Lower lobe of right lung (tissue), 2 donors: ENCODE measurements around the gene OSGEP. TPM values are rescaled to one million over a fixed set of nuclear protein-coding genes. Genes with fewer than 3 reads are reported as not detected.

ENCODE experiments used
- ATAC-seq, 2 donors: fragments of 200-7000 bp; cut with Tn5 transposase; one replicate each; pipeline ENCODE4 v1.9.1; 2020 to 2022; ENCODE audit warnings: mild to moderate bottlenecking in 2 of 2, moderate library complexity in 2 of 2
- DNase-seq: peaks from one replicate; pipeline ENCODE4 v3.0.0-alpha.2; 2020
- H3K27ac ChIP-seq: fragments of 200-600 bp; one replicate; pipeline ENCODE4 v1.8.0; 2022
- H3K27me3 ChIP-seq: fragments of 200-600 bp; one replicate; pipeline ENCODE4 v1.8.0; 2022; ENCODE audit warnings: low read depth
- H3K36me3 ChIP-seq: fragments of 200-600 bp; one replicate; pipeline ENCODE4 v1.8.0; 2022; ENCODE audit warnings: mild to moderate bottlenecking
- H3K4me1 ChIP-seq: fragments of 200-600 bp; one replicate; pipeline ENCODE4 v1.8.0; 2022
- H3K4me3 ChIP-seq: fragments of 200-600 bp; one replicate; pipeline ENCODE4 v1.8.0; 2022; ENCODE audit warnings: mild to moderate bottlenecking
- H3K9me3 ChIP-seq: fragments of 200-600 bp; one replicate; pipeline ENCODE4 v1.8.0; 2022
- intact Hi-C: fragments of 100-400 bp; cut with DNase I; formaldehyde crosslinking; loops from one replicate; pipeline ENCODE4 v1.11.0; 2022
- total RNA-seq: library from RNA; stranded (reverse); fragmentation: NEBNext Ultra II Directional; extraction: Animal tissue kit (Norgen Biotek cat#: 25700); gene quantifications from one replicate; pipeline ENCODE4 v1.2.1, GENCODE V29; 2021
- TF ChIP-seq, protein P1 (sequence below): fragments of 200-600 bp; IDR thresholded peaks from one replicate; pipeline ENCODE4 v1.8.0; 2022; ENCODE audit warnings: antibody characterized with exemption, mild to moderate bottlenecking
- donor health status: DM: no; HTN: yes; CAD: no; lungs with severe emphysema.

OSGEP gene
- total RNA-seq, 1 donor from 2014 or later, result 32.6 TPM

DNA sequence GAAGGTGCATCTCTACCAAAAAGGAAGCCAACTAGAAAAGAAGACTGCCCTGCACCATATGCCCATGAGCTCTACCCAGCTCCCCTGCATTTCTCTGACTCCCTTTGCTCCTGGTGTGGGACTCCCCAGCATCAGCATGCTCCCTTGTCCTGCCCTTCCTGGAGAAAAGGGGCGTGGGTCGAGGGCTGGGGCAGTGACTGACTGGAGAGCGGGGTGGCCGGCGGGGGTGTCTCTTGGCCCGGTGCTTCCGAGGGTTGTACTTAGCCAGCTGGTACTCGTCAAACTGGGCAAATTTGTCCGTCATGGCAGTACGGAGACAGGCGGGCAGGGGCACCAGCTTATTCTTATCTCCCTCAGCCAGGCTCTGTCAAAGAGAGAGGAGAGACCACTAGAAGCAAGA lies 51.1 kb downstream of the OSGEP start:
- H3K9me3 ChIP-seq, result no peaks in the 10 kb centered on the region
- H3K4me1 ChIP-seq, result no peaks in the 10 kb centered on the region
- H3K36me3 ChIP-seq, result peaks cover 100% of the 10 kb centered on the region
- no peak for ATAC-seq
- intact Hi-C loops, result no loop called here
- H3K27me3 ChIP-seq, result no peaks in the 10 kb centered on the region
- no peak for DNase-seq
- H3K4me3 ChIP-seq, result no peak overlapping the region
- TF ChIP-seq, protein P1, sequence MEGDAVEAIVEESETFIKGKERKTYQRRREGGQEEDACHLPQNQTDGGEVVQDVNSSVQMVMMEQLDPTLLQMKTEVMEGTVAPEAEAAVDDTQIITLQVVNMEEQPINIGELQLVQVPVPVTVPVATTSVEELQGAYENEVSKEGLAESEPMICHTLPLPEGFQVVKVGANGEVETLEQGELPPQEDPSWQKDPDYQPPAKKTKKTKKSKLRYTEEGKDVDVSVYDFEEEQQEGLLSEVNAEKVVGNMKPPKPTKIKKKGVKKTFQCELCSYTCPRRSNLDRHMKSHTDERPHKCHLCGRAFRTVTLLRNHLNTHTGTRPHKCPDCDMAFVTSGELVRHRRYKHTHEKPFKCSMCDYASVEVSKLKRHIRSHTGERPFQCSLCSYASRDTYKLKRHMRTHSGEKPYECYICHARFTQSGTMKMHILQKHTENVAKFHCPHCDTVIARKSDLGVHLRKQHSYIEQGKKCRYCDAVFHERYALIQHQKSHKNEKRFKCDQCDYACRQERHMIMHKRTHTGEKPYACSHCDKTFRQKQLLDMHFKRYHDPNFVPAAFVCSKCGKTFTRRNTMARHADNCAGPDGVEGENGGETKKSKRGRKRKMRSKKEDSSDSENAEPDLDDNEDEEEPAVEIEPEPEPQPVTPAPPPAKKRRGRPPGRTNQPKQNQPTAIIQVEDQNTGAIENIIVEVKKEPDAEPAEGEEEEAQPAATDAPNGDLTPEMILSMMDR, result no peak
- H3K27ac ChIP-seq, result no peak overlapping the region

DNA sequence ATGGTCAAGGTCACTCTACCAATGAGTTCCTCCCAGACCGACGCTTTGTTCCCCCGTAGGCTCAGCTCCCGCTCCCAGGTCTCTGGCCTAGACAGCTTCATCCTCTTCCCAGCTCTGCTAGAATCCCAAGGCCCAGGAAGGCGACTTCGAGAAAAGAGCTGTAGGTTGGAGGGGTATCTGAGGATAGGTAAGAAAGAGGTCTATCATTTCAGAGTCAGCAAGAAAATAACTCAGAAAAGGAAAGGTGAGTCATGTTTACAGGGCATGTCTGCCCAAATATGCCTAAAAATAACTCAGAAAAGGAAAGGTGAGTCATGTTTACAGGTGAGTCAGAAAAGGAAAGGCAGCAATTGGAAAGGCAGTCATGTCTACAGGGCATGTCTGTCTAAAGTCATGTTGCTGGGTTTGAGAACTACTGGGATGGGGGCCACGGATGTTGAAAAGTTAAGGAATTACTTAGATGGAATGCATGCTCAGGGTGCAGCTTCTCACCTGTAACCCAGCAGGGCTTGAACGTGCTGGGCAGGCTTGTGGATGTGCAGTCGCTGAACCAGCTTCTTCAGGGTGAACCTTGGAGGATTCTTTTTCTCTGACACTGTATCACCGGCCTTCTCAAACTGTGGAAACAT lies 53.5 kb downstream of the OSGEP start:
- no peaks in the 10 kb centered on the region for H3K27me3 ChIP-seq
- DNase-seq (no peak), ATAC-seq (no peak)
- TF ChIP-seq, protein P1, result no peak
- no peaks in the 10 kb centered on the region for H3K4me1 ChIP-seq
- no peak overlapping the region for H3K4me3 ChIP-seq
- H3K9me3 ChIP-seq, result no peaks in the 10 kb centered on the region
- H3K36me3 ChIP-seq, result peaks cover 100% of the 10 kb centered on the region
- H3K27ac ChIP-seq, result no peak overlapping the region
- intact Hi-C loops, result no loop called here

DNA sequence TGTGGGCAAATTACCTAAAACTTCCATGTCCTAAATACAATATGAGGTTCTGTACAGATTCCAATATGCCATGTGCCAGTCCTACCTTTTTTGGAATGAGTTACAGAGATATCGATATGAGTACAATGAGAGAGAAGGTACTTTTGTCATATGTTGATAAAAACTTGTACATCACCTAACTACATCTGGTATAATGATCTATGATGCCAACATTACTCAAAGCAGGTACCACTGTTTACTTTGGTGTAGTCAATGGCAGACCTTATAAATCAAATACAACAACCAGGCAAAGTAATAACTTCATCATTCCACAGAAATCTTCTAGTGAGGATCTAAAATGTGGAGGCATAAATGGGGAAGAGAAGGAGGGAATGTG lies 54.0 kb downstream of the OSGEP start:
- Histone ChIP-seq H3K27me3 (no peaks in the 10 kb centered on the region), H3K4me3 (no peak overlapping the region), H3K9me3 (no peaks in the 10 kb centered on the region), H3K36me3 (peaks cover 100% of the 10 kb centered on the region), H3K4me1 (no peaks in the 10 kb centered on the region), H3K27ac (no peak overlapping the region)
- TF ChIP-seq, protein P1, result no peak
- DNase-seq, result no peak
- intact Hi-C loops, result no loop called here
- no peak for ATAC-seq

DNA sequence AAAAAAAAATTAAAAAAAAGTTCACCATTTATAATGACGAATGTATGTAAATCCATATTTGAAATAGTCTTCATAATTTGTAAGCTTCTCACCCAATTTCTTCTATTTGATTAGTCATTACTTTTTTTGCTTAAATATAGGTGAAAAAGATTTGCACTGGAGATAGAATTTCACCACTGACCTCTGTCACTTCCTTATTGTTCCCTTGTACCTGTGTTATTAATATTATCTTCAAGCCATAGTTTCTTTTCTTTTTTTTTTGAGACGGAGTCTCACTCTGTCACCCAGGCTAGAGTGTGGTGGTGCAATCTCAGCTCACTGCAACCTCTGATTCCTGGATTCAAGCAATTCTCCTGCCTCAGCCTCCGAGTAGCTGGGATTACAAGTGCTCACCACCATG lies 57.1 kb downstream of the OSGEP start:
- ATAC-seq, result no peak
- Histone ChIP-seq H3K9me3 (no peaks in the 10 kb centered on the region), H3K4me1 (no peaks in the 10 kb centered on the region), H3K27ac (no peak overlapping the region), H3K27me3 (no peaks in the 10 kb centered on the region), H3K4me3 (no peak overlapping the region), H3K36me3 (peaks cover 100% of the 10 kb centered on the region)
- TF ChIP-seq, protein P1, result no peak
- intact Hi-C loops, result no loop called here
- DNase-seq, result no peak

Other genes starting within 250 kb of the OSGEP start
- gene OR11H6, start 231.1 kb downstream of the OSGEP start, total RNA-seq, result not detected
- not detected for gene OR11H7, start 225.8 kb downstream of the OSGEP start, total RNA-seq
- gene OR11H4, start 215.5 kb downstream of the OSGEP start, total RNA-seq, result not detected
- 19.3 TPM for gene TTC5, start 148.9 kb downstream of the OSGEP start, total RNA-seq
- 36.9 TPM for gene CCNB1IP1, start 121.5 kb downstream of the OSGEP start, total RNA-seq
- 17.1 TPM for gene PARP2, start 111.2 kb downstream of the OSGEP start, total RNA-seq
- gene TEP1, start 41.3 kb downstream of the OSGEP start, total RNA-seq, result 53.6 TPM
- gene KLHL33, start 18.6 kb downstream of the OSGEP start, total RNA-seq, result 0.47 TPM
- gene APEX1, start 414 bp upstream of the OSGEP start, total RNA-seq, result 103 TPM
- gene PIP4P1, start 6.6 kb upstream of the OSGEP start, total RNA-seq, result 37.7 TPM
- gene PNP, start 14.6 kb upstream of the OSGEP start, total RNA-seq, result 28.8 TPM
- 0.44 TPM for gene RNASE10, start 50.7 kb upstream of the OSGEP start, total RNA-seq
- not detected for gene RNASE9, start 106.2 kb upstream of the OSGEP start, total RNA-seq
- not detected for gene RNASE11, start 133.2 kb upstream of the OSGEP start, total RNA-seq
- not detected for gene RNASE12, start 136.6 kb upstream of the OSGEP start, total RNA-seq
- not detected for gene OR6S1, start 186.9 kb upstream of the OSGEP start, total RNA-seq
- gene RNASE4, start 229.7 kb upstream of the OSGEP start, total RNA-seq, result 41.0 TPM
- gene ANG, start 234.0 kb upstream of the OSGEP start, total RNA-seq, result 29.3 TPM